MM.1S (cell line): ENCODE results near the gene MPHOSPH9.

Experiments used
- DNase-seq: peaks from one replicate; pipeline ENCODE4 v3.0.0-alpha.2; 2015
- H2AFZ ChIP-seq: fragments of 300-600 bp; sonication (generic); 2 replicates; pipeline ENCODE4 v1.6.0; 2016; ENCODE audit warnings: antibody characterized with exemption, low read length
- H3F3A ChIP-seq: fragments of 300-600 bp; sonication (generic); 2 replicates; pipeline ENCODE4 v1.6.1; 2016; ENCODE audit warnings: mild to moderate bottlenecking, antibody characterized with exemption, low read length, moderate library complexity, mixed read lengths; ENCODE audit not compliant: insufficient read depth
- H3K27ac ChIP-seq: fragments of 300-600 bp; sonication (generic); 2 replicates; pipeline ENCODE4 v1.5.1; 2016; ENCODE audit warnings: mild to moderate bottlenecking, low read length
- H3K27me3 ChIP-seq: fragments of 300-600 bp; sonication (generic); replicated peaks from 2 replicates; pipeline ENCODE4 v1.6.0; 2016; ENCODE audit warnings: low read length; ENCODE audit not compliant: insufficient read depth
- H3K36me3 ChIP-seq: fragments of 300-600 bp; sonication (generic); replicated peaks from 2 replicates; pipeline ENCODE4 v1.6.1; 2016; ENCODE audit warnings: mild to moderate bottlenecking, low read length, mixed read lengths; ENCODE audit not compliant: insufficient read depth
- H3K4me1 ChIP-seq: fragments of 300-600 bp; sonication (generic); 2 replicates; pipeline ENCODE4 v1.6.1; 2016; ENCODE audit warnings: low read length, mixed read lengths
- H3K4me2 ChIP-seq: fragments of 300-600 bp; sonication (generic); 2 replicates; pipeline ENCODE4 v1.6.0; 2016; ENCODE audit warnings: low read depth, low read length
- H3K4me3 ChIP-seq: fragments of 300-600 bp; sonication (generic); 2 replicates; pipeline ENCODE4 v1.5.1; 2016; ENCODE audit warnings: low read length, mixed read lengths
- H3K79me2 ChIP-seq: fragments of 300-600 bp; sonication (generic); 2 replicates; pipeline ENCODE4 v1.6.1; 2016; ENCODE audit warnings: mixed run types, low read length, mixed read lengths
- H3K9ac ChIP-seq: fragments of 300-600 bp; sonication (generic); 2 replicates; pipeline ENCODE4 v1.6.1; 2016; ENCODE audit warnings: low read length, mixed read lengths
- H3K9me2 ChIP-seq: fragments of 300-600 bp; sonication (generic); replicated peaks from 2 replicates; pipeline ENCODE4 v1.6.1; 2016; ENCODE audit warnings: mild to moderate bottlenecking, low read length, mixed read lengths; ENCODE audit not compliant: insufficient read depth
- H3K9me3 ChIP-seq: fragments of 300-600 bp; sonication (generic); replicated peaks from 2 replicates; pipeline ENCODE4 v1.6.1; 2016; ENCODE audit warnings: mild to moderate bottlenecking, low read length, mixed read lengths; ENCODE audit not compliant: insufficient read depth
- H4K20me1 ChIP-seq: fragments of 300-600 bp; sonication (generic); 2 replicates; pipeline ENCODE4 v1.6.1; 2016; ENCODE audit warnings: mild to moderate bottlenecking, low read length, moderate library complexity, mixed read lengths; ENCODE audit not compliant: insufficient read depth
- EZH2 ChIP-seq: fragments of 300-600 bp; sonication (generic); optimal IDR thresholded peaks from 2 replicates; pipeline ENCODE3; 2017; ENCODE audit warnings: low read depth, mild to moderate bottlenecking, antibody characterized with exemption, low read length, mixed read lengths
- EZH2phosphoT487 ChIP-seq: fragments of 300-600 bp; sonication (generic); IDR thresholded peaks from 2 replicates; pipeline ENCODE4 v1.6.1; 2018; ENCODE audit warnings: antibody characterized with exemption, low read length
- TF ChIP-seq, protein P1 (sequence below): fragments of 300-600 bp; sonication (generic); IDR thresholded peaks from 2 replicates; pipeline ENCODE4 v1.5.1; 2016; ENCODE audit warnings: antibody characterized with exemption, low read length, mixed read lengths

MPHOSPH9 gene

GRCh38 chr12:123245678-123246077, 12.7 kb upstream of the MPHOSPH9 start:
- H3K27me3 ChIP-seq = no peaks in the 10 kb centered on the region
- no peak overlapping the region for H3K4me3 ChIP-seq
- H4K20me1 ChIP-seq = no peaks in the 10 kb centered on the region
- H2AFZ ChIP-seq = no peak overlapping the region
- no peaks in the 10 kb centered on the region for H3F3A ChIP-seq
- H3K4me1 ChIP-seq = no peaks in the 10 kb centered on the region
- H3K79me2 ChIP-seq = peaks cover 55% of the 10 kb centered on the region
- DNase-seq = no peak
- no peak for TF ChIP-seq EZH2
- TF ChIP-seq, protein P1, sequence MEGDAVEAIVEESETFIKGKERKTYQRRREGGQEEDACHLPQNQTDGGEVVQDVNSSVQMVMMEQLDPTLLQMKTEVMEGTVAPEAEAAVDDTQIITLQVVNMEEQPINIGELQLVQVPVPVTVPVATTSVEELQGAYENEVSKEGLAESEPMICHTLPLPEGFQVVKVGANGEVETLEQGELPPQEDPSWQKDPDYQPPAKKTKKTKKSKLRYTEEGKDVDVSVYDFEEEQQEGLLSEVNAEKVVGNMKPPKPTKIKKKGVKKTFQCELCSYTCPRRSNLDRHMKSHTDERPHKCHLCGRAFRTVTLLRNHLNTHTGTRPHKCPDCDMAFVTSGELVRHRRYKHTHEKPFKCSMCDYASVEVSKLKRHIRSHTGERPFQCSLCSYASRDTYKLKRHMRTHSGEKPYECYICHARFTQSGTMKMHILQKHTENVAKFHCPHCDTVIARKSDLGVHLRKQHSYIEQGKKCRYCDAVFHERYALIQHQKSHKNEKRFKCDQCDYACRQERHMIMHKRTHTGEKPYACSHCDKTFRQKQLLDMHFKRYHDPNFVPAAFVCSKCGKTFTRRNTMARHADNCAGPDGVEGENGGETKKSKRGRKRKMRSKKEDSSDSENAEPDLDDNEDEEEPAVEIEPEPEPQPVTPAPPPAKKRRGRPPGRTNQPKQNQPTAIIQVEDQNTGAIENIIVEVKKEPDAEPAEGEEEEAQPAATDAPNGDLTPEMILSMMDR = no peak
- TF ChIP-seq EZH2phosphoT487 = no peak
- no peaks in the 10 kb centered on the region for H3K9me2 ChIP-seq
- no peak overlapping the region for H3K4me2 ChIP-seq
- no peak overlapping the region for H3K9ac ChIP-seq
- H3K27ac ChIP-seq = no peak overlapping the region
- no peaks in the 10 kb centered on the region for H3K9me3 ChIP-seq
- no peaks in the 10 kb centered on the region for H3K36me3 ChIP-seq

GRCh38 chr12:123243671-123244262, 10.8 kb upstream of the MPHOSPH9 start:
- Histone ChIP-seq H3F3A (no peaks in the 10 kb centered on the region), H3K9me3 (no peaks in the 10 kb centered on the region), H3K79me2 (peaks cover 50% of the 10 kb centered on the region), H3K4me2 (no peak overlapping the region), H2AFZ (no peak overlapping the region), H3K4me1 (no peaks in the 10 kb centered on the region), H3K9ac (no peak overlapping the region), H3K9me2 (no peaks in the 10 kb centered on the region), H3K27ac (no peak overlapping the region), H3K27me3 (no peaks in the 10 kb centered on the region), H3K36me3 (no peaks in the 10 kb centered on the region), H3K4me3 (no peak overlapping the region), H4K20me1 (no peaks in the 10 kb centered on the region)
- no peak for DNase-seq
- no peak for TF ChIP-seq EZH2phosphoT487

- H4K20me1 ChIP-seq = no peaks in the 10 kb centered on the region
- H3K79me2 ChIP-seq = peaks cover 53% of the 10 kb centered on the region
- H3K9me3 ChIP-seq = no peaks in the 10 kb centered on the region
- no peaks in the 10 kb centered on the region for H3K9me2 ChIP-seq
- H2AFZ ChIP-seq = no peak overlapping the region
- no peak overlapping the region for H3K4me3 ChIP-seq
- no peaks in the 10 kb centered on the region for H3F3A ChIP-seq
- no peak overlapping the region for H3K27ac ChIP-seq
- no peaks in the 10 kb centered on the region for H3K36me3 ChIP-seq
- H3K4me1 ChIP-seq = no peaks in the 10 kb centered on the region
- no peak overlapping the region for H3K4me2 ChIP-seq
- no peak for DNase-seq
- no peak overlapping the region for H3K9ac ChIP-seq
- H3K27me3 ChIP-seq = no peaks in the 10 kb centered on the region
- TF ChIP-seq EZH2 (no peak), EZH2phosphoT487 (no peak)
Measured at GRCh38 chr12:123242116-123242904, 9.4 kb upstream of the MPHOSPH9 start.

DNA sequence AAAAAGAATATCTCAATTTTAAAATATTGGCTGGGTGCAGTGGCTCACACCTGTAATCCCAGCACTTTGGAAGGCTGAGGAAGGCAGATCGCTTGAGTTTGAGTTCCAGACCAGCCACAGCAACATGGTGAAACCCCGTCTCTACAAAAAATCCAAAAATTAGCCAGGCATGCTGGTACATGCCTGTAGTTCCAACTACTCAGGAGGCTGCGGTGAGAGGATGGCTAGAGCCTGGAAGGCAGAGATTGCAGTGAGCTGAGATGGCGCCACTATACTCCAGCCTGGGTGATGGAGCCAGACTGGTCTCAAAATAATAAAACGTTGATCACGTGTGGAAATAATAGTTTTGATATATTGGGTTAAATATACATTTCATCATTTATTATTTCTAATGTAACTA, 6.0 kb upstream of the MPHOSPH9 start:
- Histone ChIP-seq H3K9me3 (no peaks in the 10 kb centered on the region), H3K4me1 (no peaks in the 10 kb centered on the region), H4K20me1 (no peaks in the 10 kb centered on the region), H3K36me3 (no peaks in the 10 kb centered on the region), H2AFZ (no peak overlapping the region), H3K9ac (no peak overlapping the region), H3F3A (no peaks in the 10 kb centered on the region), H3K79me2 (peaks cover 65% of the 10 kb centered on the region), H3K4me2 (no peak overlapping the region), H3K27me3 (no peaks in the 10 kb centered on the region), H3K4me3 (no peak overlapping the region), H3K9me2 (no peaks in the 10 kb centered on the region), H3K27ac (no peak overlapping the region)
- DNase-seq = no peak
- TF ChIP-seq EZH2phosphoT487 = no peak
- no peak for TF ChIP-seq EZH2
- TF ChIP-seq, protein P1 = no peak
